Mesenchymal stem cell (in vitro differentiated cells and primary cell): ENCODE results near the gene MFRP.
A peak's percentile ranks its signal among the peaks of the same experiment; 100 is the strongest.

Experiments
- DNase-seq: peaks from one replicate; pipeline ENCODE4 v3.0.0-alpha.2; 2013
- H2AFZ ChIP-seq: one replicate; pipeline ENCODE4 v1.6.1; 2013; ENCODE audit warnings: low read depth, mild to moderate bottlenecking, control low read depth, inconsistent platforms, low read length, moderate library complexity
- H2AK5ac ChIP-seq: 2 replicates; pipeline ENCODE4 v1.6.1; 2013; ENCODE audit warnings: low read length, moderate library complexity, mild to moderate bottlenecking, inconsistent platforms; ENCODE audit not compliant: severe bottlenecking
- H2BK120ac ChIP-seq: one replicate; pipeline ENCODE4 v1.6.1; 2013; ENCODE audit warnings: low read depth, mild to moderate bottlenecking, inconsistent platforms, low read length, moderate library complexity
- H2BK12ac ChIP-seq, 2 experiments: one replicate each; pipeline ENCODE4 v1.6.1; 2013; ENCODE audit warnings: inconsistent platforms in 2 of 2, low read length in 2 of 2, mild to moderate bottlenecking in 2 of 2, moderate library complexity in 2 of 2, control low read depth in 1 of 2
- H2BK15ac ChIP-seq: one replicate; pipeline ENCODE4 v1.6.1; 2013; ENCODE audit warnings: mild to moderate bottlenecking, low read depth, inconsistent platforms; ENCODE audit not compliant: poor library complexity, severe bottlenecking
- H2BK5ac ChIP-seq: 2 replicates; pipeline ENCODE4 v1.6.1; 2013; ENCODE audit warnings: low read depth, mild to moderate bottlenecking, low read length, control low read depth, inconsistent platforms; ENCODE audit not compliant: poor library complexity, severe bottlenecking
- H3K14ac ChIP-seq, 2 experiments: one replicate each; pipeline ENCODE4 v1.6.1; 2013; ENCODE audit warnings: inconsistent platforms in 2 of 2, low read length in 2 of 2, control low read depth in 1 of 2, mild to moderate bottlenecking in 1 of 2, moderate library complexity in 1 of 2
- H3K18ac ChIP-seq, 2 experiments: one replicate each; pipeline ENCODE4 v1.6.1; 2013; ENCODE audit warnings: inconsistent platforms in 2 of 2, low read length in 2 of 2, control low read depth in 1 of 2, low read depth in 1 of 2, mild to moderate bottlenecking in 1 of 2
- H3K23ac ChIP-seq, 2 experiments: one replicate each; pipeline ENCODE4 v1.6.1; 2013; ENCODE audit warnings: inconsistent platforms in 2 of 2, low read length in 2 of 2, mild to moderate bottlenecking in 2 of 2, moderate library complexity in 2 of 2, control low read depth in 1 of 2
- H3K27ac ChIP-seq: 2 replicates; pipeline ENCODE4 v1.5.1; 2013; ENCODE audit warnings: mild to moderate bottlenecking, moderate library complexity, low read length, control low read depth, inconsistent platforms; ENCODE audit not compliant: poor library complexity, severe bottlenecking
- H3K27me3 ChIP-seq, 2 experiments: 2 replicates each; pipeline versions ENCODE4 v1.6.1 to v1.7.0; 2013; ENCODE audit warnings: low read length in 2 of 2, mild to moderate bottlenecking in 2 of 2, moderate library complexity in 2 of 2, control low read depth in 1 of 2, inconsistent platforms in 1 of 2; ENCODE audit not compliant: control insufficient read depth in 1 of 2, insufficient read depth in 1 of 2
- H3K36me3 ChIP-seq, 2 experiments: 2 replicates each; pipeline versions ENCODE4 v1.6.1 to v1.7.0; 2013; ENCODE audit warnings: low read length in 2 of 2, control low read depth in 1 of 2, inconsistent platforms in 1 of 2, low read depth in 1 of 2, mild to moderate bottlenecking in 1 of 2; ENCODE audit not compliant: insufficient read depth in 2 of 2, control insufficient read depth in 1 of 2
- H3K4ac ChIP-seq, 2 experiments: one replicate each; pipeline ENCODE4 v1.6.1; 2013; ENCODE audit warnings: inconsistent platforms in 2 of 2, low read length in 2 of 2, mild to moderate bottlenecking in 2 of 2, moderate library complexity in 2 of 2, control low read depth in 1 of 2, low read depth in 1 of 2
- H3K4me1 ChIP-seq: 2 replicates; pipeline ENCODE4 v1.6.1; 2013; ENCODE audit warnings: low read depth, low read length, control low read depth; ENCODE audit not compliant: control insufficient read depth, insufficient read depth
- H3K4me2 ChIP-seq: 2 replicates; pipeline ENCODE4 v1.6.1; 2013; ENCODE audit warnings: low read length, mild to moderate bottlenecking, inconsistent platforms; ENCODE audit not compliant: poor library complexity, severe bottlenecking
- H3K4me3 ChIP-seq, 2 experiments: 2 replicates each; pipeline versions ENCODE4 v1.5.1 to v1.7.0; 2013; ENCODE audit warnings: low read length in 2 of 2, mild to moderate bottlenecking in 2 of 2, control low read depth in 1 of 2, low read depth in 1 of 2; ENCODE audit not compliant: insufficient read depth in 1 of 2
- H3K79me1 ChIP-seq: replicated peaks from 2 replicates; pipeline ENCODE4 v1.6.1; 2013; ENCODE audit warnings: mild to moderate bottlenecking, control low read depth, low read length, inconsistent platforms; ENCODE audit not compliant: poor library complexity, severe bottlenecking
- H3K9ac ChIP-seq: 2 replicates; pipeline ENCODE4 v1.7.0; 2013; ENCODE audit warnings: mild to moderate bottlenecking, low read length, moderate library complexity
- H3K9me3 ChIP-seq: 2 replicates; pipeline ENCODE4 v1.7.0; 2013; ENCODE audit warnings: mild to moderate bottlenecking, low read length; ENCODE audit not compliant: control insufficient read depth
- H4K8ac ChIP-seq: one replicate; pipeline ENCODE4 v1.6.1; 2013; ENCODE audit warnings: inconsistent platforms, mild to moderate bottlenecking, low read length, moderate library complexity
- H4K91ac ChIP-seq: one replicate; pipeline ENCODE4 v1.6.1; 2013; ENCODE audit warnings: mild to moderate bottlenecking, low read length, inconsistent platforms
- WGBS: methylation state at CpG from one replicate; pipeline ENCODE4 v1.1.7; 2013; ENCODE audit warnings: mixed read lengths; 5-methylcytosine and 5-hydroxymethylcytosine counted together

Gene MFRP

GRCh38 chr11:119338318-119338890 lies 8.1 kb downstream of the MFRP start:
- Histone ChIP-seq H3K4ac (no peak overlapping the region), H2AK5ac (no peak overlapping the region), H4K91ac (no peak overlapping the region), H2BK120ac (no peak overlapping the region), H2BK12ac (peak overlapping the region in 1 of 2 experiments; percentile 25), H3K79me1 (peaks cover 30% of the 10 kb centered on the region), H2BK15ac (peak overlapping the region; percentile 32), H2BK5ac (no peak overlapping the region), H2AFZ (no peak overlapping the region), H3K23ac (no peak overlapping the region), H3K36me3 (peaks cover 15 to 17% of the 10 kb centered on the region in 2 experiments), H3K18ac (peak overlapping the region in 1 of 2 experiments; percentile 83), H3K9ac (peak overlapping the region; percentile 60), H3K4me1 (peaks cover 39% of the 10 kb centered on the region), H3K27ac (no peak overlapping the region), H3K4me2 (peak overlapping the region; percentile 40), H3K27me3 (peaks cover 16 to 41% of the 10 kb centered on the region in 2 experiments), H3K9me3 (no peaks in the 10 kb centered on the region), H3K4me3 (peak overlapping the region in 1 of 2 experiments; percentile 77), H4K8ac (peak overlapping the region; percentile 12), H3K14ac (peak overlapping the region in 1 of 2 experiments; percentile 64)
- DNase-seq: no peak
- 3% methylated on average over 15 of the region's 17 CpGs for WGBS

GRCh38 chr11:119337581-119338317 lies 8.8 kb downstream of the MFRP start:
- no peak overlapping the region for H3K14ac ChIP-seq
- peaks cover 39% of the 10 kb centered on the region for H3K4me1 ChIP-seq
- H3K9ac ChIP-seq: peak overlapping the region; percentile 60
- H2BK5ac ChIP-seq: no peak overlapping the region
- peak; percentile 96 for DNase-seq
- H3K36me3 ChIP-seq: peaks cover 15 to 17% of the 10 kb centered on the region in 2 experiments
- peak overlapping the region; percentile 11 for H2BK120ac ChIP-seq
- peaks cover 9 to 35% of the 10 kb centered on the region in 2 experiments for H3K27me3 ChIP-seq
- H4K8ac ChIP-seq: peak overlapping the region; percentile 14
- H3K79me1 ChIP-seq: peaks cover 30% of the 10 kb centered on the region
- no peak overlapping the region for H2AK5ac ChIP-seq
- no peak overlapping the region for H3K27ac ChIP-seq
- peak overlapping the region; percentile 29 to 44 for H2BK12ac ChIP-seq
- no peak overlapping the region for H2AFZ ChIP-seq
- H3K9me3 ChIP-seq: no peaks in the 10 kb centered on the region
- H3K4ac ChIP-seq: peak overlapping the region in 1 of 2 experiments; percentile 57
- H4K91ac ChIP-seq: peak overlapping the region; percentile 3
- H3K23ac ChIP-seq: no peak overlapping the region
- H3K4me3 ChIP-seq: peak overlapping the region in 1 of 2 experiments; percentile 41
- H3K18ac ChIP-seq: peak overlapping the region; percentile 6 to 92
- peak overlapping the region; percentile 80 for H2BK15ac ChIP-seq
- H3K4me2 ChIP-seq: no peak overlapping the region
- WGBS: 20% methylated on average over 6 of the region's 9 CpGs

- Histone ChIP-seq H2BK120ac (peak overlapping the region; percentile 45), H3K4me1 (peaks cover 39% of the 10 kb centered on the region), H3K27ac (no peak overlapping the region), H4K8ac (no peak overlapping the region), H2BK12ac (peak overlapping the region; percentile 38 to 47), H2AK5ac (no peak overlapping the region), H3K14ac (no peak overlapping the region), H3K9ac (peak overlapping the region; percentile 60), H3K4me2 (no peak overlapping the region), H3K9me3 (no peaks in the 10 kb centered on the region), H3K23ac (no peak overlapping the region), H3K79me1 (peaks cover 30% of the 10 kb centered on the region), H3K36me3 (peaks cover 15 to 17% of the 10 kb centered on the region in 2 experiments), H2BK15ac (no peak overlapping the region), H2AFZ (no peak overlapping the region), H4K91ac (peak overlapping the region; percentile 11), H3K27me3 (peaks cover 3 to 26% of the 10 kb centered on the region in 2 experiments), H2BK5ac (no peak overlapping the region), H3K18ac (peak overlapping the region in 1 of 2 experiments; percentile 54), H3K4ac (peak overlapping the region; percentile 32 to 36), H3K4me3 (no peak overlapping the region)
- 92% methylated on average over 9 of the region's 9 CpGs for WGBS
- DNase-seq: no peak
Measured at GRCh38 chr11:119336744-119337469, 9.6 kb downstream of the MFRP start.
